ENCODE measurements around the gene SND1. TPM values are rescaled to one million over a fixed set of nuclear protein-coding genes. Genes with fewer than 3 reads are reported as not detected.

Gene SND1
- total RNA-seq, 3 donors from 2014 or later, result 83.5 to 131 (median 120) TPM

DNA sequence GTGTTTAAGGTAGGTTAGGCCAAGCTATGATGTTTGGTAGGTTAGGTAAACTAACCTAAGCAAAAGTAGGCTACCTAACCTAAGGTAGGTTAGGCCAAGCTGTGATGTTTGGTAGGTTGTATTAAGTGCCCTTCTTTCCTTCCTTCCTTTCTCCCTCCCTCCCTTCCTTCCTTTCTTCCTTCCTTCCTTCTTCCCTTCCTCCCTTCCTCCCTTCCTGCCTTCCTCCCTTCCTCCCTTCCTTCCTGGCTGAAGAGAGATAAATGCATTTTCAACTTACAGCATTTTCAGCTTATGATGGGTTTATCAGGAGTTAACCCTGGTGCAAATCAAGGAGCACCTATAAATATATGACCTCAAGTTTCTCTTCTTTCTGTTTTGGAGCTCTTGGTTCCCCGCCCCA is 56.2 kb downstream of the SND1 start:
- TF ChIP-seq POLR2AphosphoS5 (IDR thresholded peaks at IDR 0.05), result no peak
- TF ChIP-seq POLR2A (IDR thresholded peaks at IDR 0.05), result no peak
- TF ChIP-seq, protein P1, sequence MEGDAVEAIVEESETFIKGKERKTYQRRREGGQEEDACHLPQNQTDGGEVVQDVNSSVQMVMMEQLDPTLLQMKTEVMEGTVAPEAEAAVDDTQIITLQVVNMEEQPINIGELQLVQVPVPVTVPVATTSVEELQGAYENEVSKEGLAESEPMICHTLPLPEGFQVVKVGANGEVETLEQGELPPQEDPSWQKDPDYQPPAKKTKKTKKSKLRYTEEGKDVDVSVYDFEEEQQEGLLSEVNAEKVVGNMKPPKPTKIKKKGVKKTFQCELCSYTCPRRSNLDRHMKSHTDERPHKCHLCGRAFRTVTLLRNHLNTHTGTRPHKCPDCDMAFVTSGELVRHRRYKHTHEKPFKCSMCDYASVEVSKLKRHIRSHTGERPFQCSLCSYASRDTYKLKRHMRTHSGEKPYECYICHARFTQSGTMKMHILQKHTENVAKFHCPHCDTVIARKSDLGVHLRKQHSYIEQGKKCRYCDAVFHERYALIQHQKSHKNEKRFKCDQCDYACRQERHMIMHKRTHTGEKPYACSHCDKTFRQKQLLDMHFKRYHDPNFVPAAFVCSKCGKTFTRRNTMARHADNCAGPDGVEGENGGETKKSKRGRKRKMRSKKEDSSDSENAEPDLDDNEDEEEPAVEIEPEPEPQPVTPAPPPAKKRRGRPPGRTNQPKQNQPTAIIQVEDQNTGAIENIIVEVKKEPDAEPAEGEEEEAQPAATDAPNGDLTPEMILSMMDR (IDR thresholded peaks at IDR 0.05), result no peak
- intact Hi-C loops (cut with DNase I; ENCODE audit: low total_unique reads), result no loop called here
- H3K9me3 ChIP-seq, result no peaks in the 10 kb centered on the region
- DNase-seq (ENCODE audit: low spot score in 2 of 2), result no peak
- no peaks in the 10 kb centered on the region for H3K27me3 ChIP-seq
- H3K4me1 ChIP-seq, result no peaks in the 10 kb centered on the region
- H3K36me3 ChIP-seq, result no peaks in the 10 kb centered on the region
- no peak overlapping the region for H3K27ac ChIP-seq
- no peak overlapping the region for H3K4me3 ChIP-seq

DNA sequence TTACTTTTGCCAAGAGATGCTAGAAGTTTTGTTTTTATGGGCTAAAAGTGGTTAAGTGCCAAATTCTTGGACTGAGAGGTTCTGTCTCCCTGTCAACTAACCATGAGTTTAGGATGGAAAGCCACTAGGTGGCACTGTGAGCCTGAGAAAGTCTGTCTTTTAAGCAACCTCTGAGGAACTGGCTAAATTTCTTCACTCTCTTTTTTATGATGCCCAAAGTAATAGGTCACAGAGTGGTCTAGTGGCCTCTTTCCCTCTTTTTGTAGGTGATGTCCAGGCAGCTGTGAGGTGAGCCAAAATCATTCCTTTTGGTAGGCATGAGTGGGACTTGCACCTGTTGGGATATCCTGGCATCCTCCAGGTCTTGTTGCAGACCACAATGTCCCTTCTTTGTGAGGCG is 56.8 kb downstream of the SND1 start:
- DNase-seq (ENCODE audit: low spot score in 2 of 2), result peak; percentile 55 to 69
- no peak for TF ChIP-seq POLR2A (IDR thresholded peaks at IDR 0.05)
- TF ChIP-seq, protein P1 (IDR thresholded peaks at IDR 0.05), result peak; percentile 42 to 74 (median 73)
- H3K4me3 ChIP-seq, result no peak overlapping the region
- intact Hi-C loops (cut with DNase I; ENCODE audit: low total_unique reads), result no loop called here
- H3K27ac ChIP-seq, result no peak overlapping the region
- no peaks in the 10 kb centered on the region for H3K4me1 ChIP-seq
- no peaks in the 10 kb centered on the region for H3K9me3 ChIP-seq
- no peaks in the 10 kb centered on the region for H3K27me3 ChIP-seq
- H3K36me3 ChIP-seq, result no peaks in the 10 kb centered on the region

DNA sequence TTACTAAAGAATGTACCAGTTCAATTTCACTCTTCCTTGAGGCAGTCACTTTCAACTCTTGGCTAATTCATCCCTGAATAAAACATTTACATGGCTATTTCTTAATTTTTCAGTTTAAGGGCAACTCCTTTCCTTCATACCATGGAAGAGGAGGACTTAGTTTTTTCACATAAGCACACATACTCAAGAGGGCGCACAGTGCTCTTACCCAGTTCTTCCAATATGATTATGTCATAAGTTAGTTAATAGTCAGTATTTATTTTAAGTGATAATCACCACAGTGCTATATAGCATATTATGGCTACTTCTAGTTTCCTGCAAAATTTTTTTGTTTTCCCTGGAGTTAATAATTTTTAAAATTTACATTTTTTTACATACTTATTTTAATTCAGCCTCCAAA is 58.6 kb downstream of the SND1 start:
- H3K36me3 ChIP-seq, result no peaks in the 10 kb centered on the region
- TF ChIP-seq, protein P1 (IDR thresholded peaks at IDR 0.05), result no peak
- TF ChIP-seq POLR2AphosphoS5 (IDR thresholded peaks at IDR 0.05) (no peak), POLR2A (IDR thresholded peaks at IDR 0.05) (no peak)
- no peaks in the 10 kb centered on the region for H3K9me3 ChIP-seq
- H3K27ac ChIP-seq, result no peak overlapping the region
- no peaks in the 10 kb centered on the region for H3K27me3 ChIP-seq
- intact Hi-C loops (cut with DNase I; ENCODE audit: low total_unique reads), result loop anchor here (5.0 kb wide), 1 partner anchor 503 kb away; no protein-coding TSS in a partner anchor
- no peaks in the 10 kb centered on the region for H3K4me1 ChIP-seq
- DNase-seq (ENCODE audit: low spot score in 2 of 2), result no peak
- no peak overlapping the region for H3K4me3 ChIP-seq

DNA sequence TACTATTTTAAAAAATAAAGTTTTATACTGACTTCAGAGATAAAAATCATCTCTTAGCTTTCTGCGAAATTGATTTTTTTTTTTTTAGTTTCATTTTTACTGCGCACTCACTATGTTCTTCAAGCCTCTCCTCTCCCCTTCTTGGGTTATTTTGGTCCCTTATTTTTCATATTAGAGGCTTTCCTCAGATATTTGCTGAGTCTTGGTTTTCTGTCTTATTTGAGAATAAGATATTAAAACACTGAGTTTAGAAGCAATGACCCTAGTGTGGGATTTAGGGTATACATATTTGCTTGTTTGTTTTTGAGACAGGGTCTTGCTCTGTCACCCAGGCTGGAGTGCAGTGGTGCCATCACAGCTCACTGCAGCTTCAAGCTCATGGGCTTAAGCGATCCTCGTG is 59.9 kb downstream of the SND1 start:
- no peak for DNase-seq (ENCODE audit: low spot score in 2 of 2)
- intact Hi-C loops (cut with DNase I; ENCODE audit: low total_unique reads), result loop anchor here (5.0 kb wide), 1 partner anchor 505 kb away; no protein-coding TSS in a partner anchor
- Histone ChIP-seq H3K27me3 (no peaks in the 10 kb centered on the region), H3K36me3 (no peaks in the 10 kb centered on the region), H3K27ac (no peak overlapping the region), H3K4me1 (no peaks in the 10 kb centered on the region), H3K9me3 (no peaks in the 10 kb centered on the region), H3K4me3 (no peak overlapping the region)
- no peak for TF ChIP-seq POLR2A (IDR thresholded peaks at IDR 0.05)
- TF ChIP-seq POLR2AphosphoS5 (IDR thresholded peaks at IDR 0.05), result no peak
- TF ChIP-seq, protein P1 (IDR thresholded peaks at IDR 0.05), result no peak

DNA sequence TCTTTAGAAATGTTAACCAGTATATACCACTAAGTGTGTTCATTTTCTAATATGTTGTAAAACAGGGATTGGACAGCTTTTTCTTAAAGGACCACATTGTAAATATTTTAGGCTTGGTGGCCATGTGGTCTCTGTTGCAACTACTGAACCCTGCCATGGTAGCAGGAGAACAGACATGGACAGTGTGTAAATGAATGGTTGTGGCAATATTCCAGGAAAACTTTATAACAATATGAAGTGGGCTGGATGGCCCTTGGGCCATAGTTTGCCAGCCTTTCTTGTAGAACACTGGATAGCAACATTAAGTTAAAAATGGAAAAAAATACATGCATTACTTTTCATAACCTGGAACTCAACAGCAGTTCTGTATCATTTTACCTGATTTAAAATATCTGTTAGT is 61.0 kb downstream of the SND1 start:
- H3K27ac ChIP-seq, result peak overlapping the region; percentile 16 to 23
- H3K9me3 ChIP-seq, result no peaks in the 10 kb centered on the region
- intact Hi-C loops (cut with DNase I; ENCODE audit: low total_unique reads), result loop anchor here (5.0 kb wide), 1 partner anchor 506 kb away; no protein-coding TSS in a partner anchor
- TF ChIP-seq, protein P1 (IDR thresholded peaks at IDR 0.05), result no peak
- TF ChIP-seq POLR2A (IDR thresholded peaks at IDR 0.05), result no peak
- no peak for TF ChIP-seq POLR2AphosphoS5 (IDR thresholded peaks at IDR 0.05)
- no peaks in the 10 kb centered on the region for H3K36me3 ChIP-seq
- H3K4me3 ChIP-seq, result no peak overlapping the region
- H3K4me1 ChIP-seq, result no peaks in the 10 kb centered on the region
- DNase-seq (ENCODE audit: low spot score in 2 of 2), result no peak
- H3K27me3 ChIP-seq, result no peaks in the 10 kb centered on the region

All from breast epithelium (tissue), 4 donors.